ENCODE data around the gene ABTB2. TPM values are rescaled to one million over a fixed set of nuclear protein-coding genes. Genes with fewer than 3 reads are reported as not detected.
A peak's percentile ranks its signal among the peaks of the same experiment; 100 is the strongest.

ABTB2 gene
- total RNA-seq, 2 donors from 2014 or later, result 0.45 to 2.5 TPM

DNA sequence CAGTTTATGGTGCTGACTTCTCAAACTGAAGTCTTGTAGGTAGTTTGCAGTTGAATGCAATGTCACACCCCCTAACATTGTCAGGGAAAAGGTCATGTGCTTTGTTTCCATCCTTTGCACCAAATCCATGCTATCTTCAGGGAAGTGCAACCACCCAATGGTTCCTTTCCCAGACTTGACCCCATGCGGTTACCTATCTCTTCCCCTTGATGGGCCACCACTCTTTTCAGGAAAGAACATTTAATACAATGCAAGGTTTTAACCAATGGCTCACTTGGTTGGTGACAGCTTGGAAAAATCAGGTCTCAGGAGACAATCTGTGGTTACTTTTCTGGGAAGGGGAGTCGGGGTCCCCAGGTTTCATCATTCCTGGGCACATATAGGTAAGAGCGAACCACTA lies 2.1 kb downstream of the ABTB2 start:
- peak overlapping the region; percentile 53 for H3K4me3 Mint-ChIP-seq
- H3K36me3 Mint-ChIP-seq (ENCODE audit: low read depth), result no peaks in the 10 kb centered on the region
- peaks cover 33% of the 10 kb centered on the region for H3K27me3 Mint-ChIP-seq
- peaks cover 15% of the 10 kb centered on the region for H3K4me1 Mint-ChIP-seq
- no peaks in the 10 kb centered on the region for H3K9me3 Mint-ChIP-seq
- no peak for ATAC-seq (replicated peaks)
- no peak overlapping the region for H3K27ac Mint-ChIP-seq

- Mint-ChIP-seq H3K27me3 (peaks cover 33% of the 10 kb centered on the region), H3K36me3 (ENCODE audit: low read depth) (no peaks in the 10 kb centered on the region), H3K9me3 (no peaks in the 10 kb centered on the region), H3K4me1 (peaks cover 15% of the 10 kb centered on the region), H3K27ac (no peak overlapping the region), H3K4me3 (no peak overlapping the region)
- no peak for ATAC-seq (replicated peaks)
Measured at GRCh38 chr11:34354782-34355181, 3.0 kb downstream of the ABTB2 start.

DNA sequence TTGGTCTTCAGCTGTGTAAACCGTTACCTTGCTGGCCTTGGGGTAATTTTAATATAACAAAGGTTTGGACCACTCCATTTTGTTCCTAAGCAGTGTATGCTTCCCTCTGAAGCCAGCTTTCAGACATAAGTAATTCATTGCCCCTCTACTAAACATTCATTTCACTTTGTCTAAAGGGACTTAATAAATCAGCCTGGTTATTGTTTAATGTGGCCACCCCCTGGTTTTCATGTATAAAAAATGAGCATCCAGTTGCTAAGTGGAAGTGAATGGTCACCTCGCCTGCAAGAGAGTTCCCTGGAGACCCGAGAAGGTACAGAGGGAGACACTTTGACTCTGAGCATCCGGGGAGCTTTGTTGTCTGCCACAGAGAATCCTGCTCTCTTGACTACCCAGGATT lies 3.9 kb downstream of the ABTB2 start:
- H3K27ac Mint-ChIP-seq, result no peak overlapping the region
- peaks cover 9% of the 10 kb centered on the region for H3K4me1 Mint-ChIP-seq
- H3K4me3 Mint-ChIP-seq, result no peak overlapping the region
- no peak for ATAC-seq (replicated peaks)
- H3K27me3 Mint-ChIP-seq, result peaks cover 33% of the 10 kb centered on the region
- no peaks in the 10 kb centered on the region for H3K36me3 Mint-ChIP-seq (ENCODE audit: low read depth)
- no peaks in the 10 kb centered on the region for H3K9me3 Mint-ChIP-seq

DNA sequence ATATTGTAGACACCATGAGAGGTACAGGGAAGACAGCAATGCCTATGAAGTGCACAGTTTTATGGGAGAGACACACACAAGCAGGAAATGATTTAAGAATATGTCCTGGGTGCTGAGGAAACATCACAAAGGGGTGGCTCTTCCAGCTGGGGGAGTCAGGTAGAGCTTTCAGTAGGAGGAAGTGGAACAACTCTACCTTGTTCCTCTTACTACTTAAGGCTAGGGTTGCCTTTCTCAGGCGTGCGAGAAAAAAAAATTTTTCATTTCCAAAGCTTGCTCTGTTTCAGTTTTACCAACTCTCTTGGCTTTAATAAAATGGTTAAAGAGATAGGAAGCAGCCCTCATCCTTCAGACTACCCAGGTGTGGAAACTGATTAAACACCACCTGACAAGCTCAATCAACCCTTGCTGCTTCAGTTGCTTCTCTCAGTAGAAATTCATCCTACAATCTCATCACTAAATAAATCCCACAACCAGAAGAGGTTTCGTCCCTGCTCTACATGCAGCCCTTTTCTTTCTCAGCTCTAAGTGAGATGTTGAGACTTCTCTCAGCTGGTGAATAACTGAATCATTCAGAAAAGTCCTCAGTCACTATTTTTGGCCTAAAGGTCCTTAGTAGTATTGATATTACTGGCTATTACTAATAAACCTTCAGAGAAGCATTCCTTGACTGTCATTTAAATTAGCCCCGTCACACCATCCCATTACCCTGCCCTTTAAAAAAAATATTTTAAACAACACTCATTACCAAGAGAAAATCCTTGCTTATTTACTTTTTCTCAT lies 5.9 kb downstream of the ABTB2 start:
- Mint-ChIP-seq H3K27me3 (peaks cover 39% of the 10 kb centered on the region), H3K4me1 (peaks cover 9% of the 10 kb centered on the region), H3K4me3 (no peak overlapping the region), H3K9me3 (no peaks in the 10 kb centered on the region), H3K36me3 (ENCODE audit: low read depth) (no peaks in the 10 kb centered on the region), H3K27ac (no peak overlapping the region)
- ATAC-seq (replicated peaks), result no peak

DNA sequence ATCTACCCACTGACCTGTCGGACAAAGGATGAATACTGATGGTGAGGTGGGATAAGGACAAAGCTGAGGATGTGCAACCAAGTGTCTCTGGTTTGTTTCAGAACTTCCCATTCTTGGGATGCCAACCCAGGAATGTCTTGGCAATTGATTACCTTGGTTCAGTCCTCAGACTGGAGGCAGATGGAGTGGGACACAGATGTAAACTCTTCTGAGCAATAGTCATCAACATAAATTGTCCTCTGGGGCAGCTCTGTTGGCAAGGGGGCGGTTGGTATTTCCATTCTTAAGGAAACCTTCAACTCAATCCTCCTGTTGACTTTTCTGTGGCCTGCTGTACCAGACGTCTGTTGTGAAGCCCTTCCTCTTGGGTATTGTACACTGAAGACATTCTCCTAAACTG lies 6.8 kb downstream of the ABTB2 start:
- no peak overlapping the region for H3K27ac Mint-ChIP-seq
- ATAC-seq (replicated peaks), result no peak
- peaks cover 4% of the 10 kb centered on the region for H3K4me1 Mint-ChIP-seq
- H3K9me3 Mint-ChIP-seq, result no peaks in the 10 kb centered on the region
- H3K27me3 Mint-ChIP-seq, result peaks cover 35% of the 10 kb centered on the region
- no peaks in the 10 kb centered on the region for H3K36me3 Mint-ChIP-seq (ENCODE audit: low read depth)
- no peak overlapping the region for H3K4me3 Mint-ChIP-seq

DNA sequence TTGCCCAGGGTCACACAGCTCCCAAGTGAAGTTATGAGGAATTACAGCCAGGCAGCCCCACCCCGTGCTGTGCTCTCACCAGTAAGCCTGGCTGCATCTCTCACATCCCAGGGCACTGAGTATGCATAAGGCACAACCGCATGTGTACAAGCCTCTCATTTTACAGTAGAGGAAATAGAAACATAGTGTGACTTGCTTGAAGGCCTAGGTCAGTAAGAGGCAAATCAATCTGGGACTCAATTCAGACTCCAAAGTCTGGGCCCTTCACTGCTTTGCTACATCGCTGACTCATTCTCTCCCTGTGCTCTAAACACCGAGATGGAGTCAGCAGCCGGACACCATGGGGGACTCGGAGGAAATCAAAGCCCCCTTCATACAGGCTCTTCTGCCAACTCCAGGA lies 7.9 kb downstream of the ABTB2 start:
- H3K4me3 Mint-ChIP-seq, result no peak overlapping the region
- ATAC-seq (replicated peaks), result no peak
- no peaks in the 10 kb centered on the region for H3K36me3 Mint-ChIP-seq (ENCODE audit: low read depth)
- H3K4me1 Mint-ChIP-seq, result peaks cover 2% of the 10 kb centered on the region
- H3K9me3 Mint-ChIP-seq, result no peaks in the 10 kb centered on the region
- peaks cover 24% of the 10 kb centered on the region for H3K27me3 Mint-ChIP-seq
- H3K27ac Mint-ChIP-seq, result no peak overlapping the region

GRCh38 chr11:34348919-34349318 lies 8.9 kb downstream of the ABTB2 start:
- Mint-ChIP-seq H3K27ac (no peak overlapping the region), H3K27me3 (peaks cover 17% of the 10 kb centered on the region), H3K36me3 (ENCODE audit: low read depth) (no peaks in the 10 kb centered on the region), H3K9me3 (no peaks in the 10 kb centered on the region), H3K4me3 (no peak overlapping the region), H3K4me1 (no peaks in the 10 kb centered on the region)
- no peak for ATAC-seq (replicated peaks)

DNA sequence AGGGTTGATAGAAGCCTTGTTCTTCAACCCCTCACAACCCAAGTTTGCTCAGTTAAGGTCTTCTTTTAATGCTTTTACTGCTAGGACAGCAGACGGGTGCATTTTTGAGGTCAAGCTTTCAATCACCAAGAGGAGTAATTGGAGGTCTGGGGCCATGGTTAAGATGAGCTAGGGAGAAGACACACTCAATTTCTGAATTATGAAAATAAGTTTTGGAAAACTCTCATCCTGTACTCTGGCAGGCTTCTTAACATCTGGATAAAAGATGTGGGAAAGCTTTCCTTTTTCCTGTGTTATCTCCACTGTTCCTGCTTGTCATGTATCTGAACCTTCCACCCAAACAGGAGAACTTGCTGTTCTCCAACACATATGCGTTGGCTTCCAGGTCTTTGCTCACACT lies 9.7 kb downstream of the ABTB2 start:
- Mint-ChIP-seq H3K9me3 (no peaks in the 10 kb centered on the region), H3K36me3 (ENCODE audit: low read depth) (no peaks in the 10 kb centered on the region), H3K4me1 (no peaks in the 10 kb centered on the region), H3K27ac (no peak overlapping the region), H3K4me3 (no peak overlapping the region), H3K27me3 (peaks cover 13% of the 10 kb centered on the region)
- ATAC-seq (replicated peaks), result no peak

GRCh38 chr11:34346551-34346950 lies 11.3 kb downstream of the ABTB2 start:
- Mint-ChIP-seq H3K36me3 (ENCODE audit: low read depth) (no peaks in the 10 kb centered on the region), H3K4me3 (no peak overlapping the region), H3K27me3 (peaks cover 9% of the 10 kb centered on the region), H3K9me3 (no peaks in the 10 kb centered on the region), H3K27ac (no peak overlapping the region), H3K4me1 (no peaks in the 10 kb centered on the region)
- ATAC-seq (replicated peaks), result no peak

DNA sequence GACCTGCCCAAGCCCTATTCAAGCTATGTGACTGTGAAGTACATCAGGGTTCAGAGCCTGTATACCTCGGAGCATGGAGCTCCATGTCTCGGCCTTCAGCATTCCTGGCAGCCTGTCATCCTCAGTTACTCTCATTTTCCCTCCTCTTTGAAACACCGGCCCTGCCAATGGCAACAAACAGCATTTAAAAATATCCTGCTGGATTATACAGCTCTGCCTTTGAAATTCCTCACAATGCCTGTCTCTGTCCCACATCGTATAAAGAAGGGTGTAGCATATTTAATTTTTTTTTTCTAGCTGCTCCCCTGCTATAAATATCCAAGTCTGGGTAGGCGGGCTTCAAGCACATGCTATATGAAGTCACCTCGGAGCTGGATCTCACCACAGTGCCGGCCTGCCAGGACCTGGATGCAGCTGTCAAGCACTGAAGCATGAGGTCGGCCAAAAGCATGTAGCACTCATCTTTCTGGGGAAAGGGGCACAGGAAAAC lies 11.8 kb downstream of the ABTB2 start:
- Mint-ChIP-seq H3K36me3 (ENCODE audit: low read depth) (no peaks in the 10 kb centered on the region), H3K4me3 (no peak overlapping the region), H3K4me1 (no peaks in the 10 kb centered on the region), H3K27ac (no peak overlapping the region), H3K9me3 (no peaks in the 10 kb centered on the region), H3K27me3 (peaks cover 7% of the 10 kb centered on the region)
- ATAC-seq (replicated peaks), result no peak

DNA sequence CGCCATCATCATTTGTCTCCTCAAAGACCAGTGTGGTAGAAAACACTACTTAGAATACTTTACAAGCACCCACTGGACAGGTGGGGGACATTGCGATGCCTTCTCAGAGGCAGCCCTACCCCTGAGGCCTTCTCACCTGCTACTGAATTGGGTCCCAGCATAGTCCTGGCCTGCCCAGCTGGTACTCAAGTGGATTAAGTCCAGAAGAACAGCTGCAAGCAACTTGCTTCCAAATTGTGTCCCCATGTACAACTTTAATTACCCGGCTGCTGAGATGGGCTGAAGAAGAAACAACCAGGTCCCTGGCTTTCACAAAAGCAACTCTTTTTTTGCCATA lies 12.3 kb downstream of the ABTB2 start:
- Mint-ChIP-seq H3K9me3 (no peaks in the 10 kb centered on the region), H3K36me3 (ENCODE audit: low read depth) (no peaks in the 10 kb centered on the region), H3K4me3 (no peak overlapping the region), H3K27me3 (peaks cover 7% of the 10 kb centered on the region), H3K4me1 (no peaks in the 10 kb centered on the region), H3K27ac (no peak overlapping the region)
- ATAC-seq (replicated peaks), result no peak

GRCh38 chr11:34344768-34345539 lies 12.9 kb downstream of the ABTB2 start:
- Mint-ChIP-seq H3K27me3 (peaks cover 7% of the 10 kb centered on the region), H3K9me3 (no peaks in the 10 kb centered on the region), H3K4me1 (no peaks in the 10 kb centered on the region), H3K36me3 (ENCODE audit: low read depth) (no peaks in the 10 kb centered on the region), H3K4me3 (no peak overlapping the region), H3K27ac (no peak overlapping the region)
- ATAC-seq (replicated peaks), result no peak

- no peaks in the 10 kb centered on the region for H3K4me1 Mint-ChIP-seq
- H3K9me3 Mint-ChIP-seq, result no peaks in the 10 kb centered on the region
- no peak overlapping the region for H3K27ac Mint-ChIP-seq
- H3K4me3 Mint-ChIP-seq, result no peak overlapping the region
- ATAC-seq (replicated peaks), result no peak
- H3K27me3 Mint-ChIP-seq, result peaks cover 9% of the 10 kb centered on the region
- H3K36me3 Mint-ChIP-seq (ENCODE audit: low read depth), result no peaks in the 10 kb centered on the region
Measured at GRCh38 chr11:34344410-34344767, 13.4 kb downstream of the ABTB2 start.

GRCh38 chr11:34343686-34344085 lies 14.1 kb downstream of the ABTB2 start:
- no peak for ATAC-seq (replicated peaks)
- H3K36me3 Mint-ChIP-seq (ENCODE audit: low read depth), result no peaks in the 10 kb centered on the region
- H3K9me3 Mint-ChIP-seq, result no peaks in the 10 kb centered on the region
- no peak overlapping the region for H3K27ac Mint-ChIP-seq
- H3K4me1 Mint-ChIP-seq, result no peaks in the 10 kb centered on the region
- H3K27me3 Mint-ChIP-seq, result peaks cover 7% of the 10 kb centered on the region
- no peak overlapping the region for H3K4me3 Mint-ChIP-seq

DNA sequence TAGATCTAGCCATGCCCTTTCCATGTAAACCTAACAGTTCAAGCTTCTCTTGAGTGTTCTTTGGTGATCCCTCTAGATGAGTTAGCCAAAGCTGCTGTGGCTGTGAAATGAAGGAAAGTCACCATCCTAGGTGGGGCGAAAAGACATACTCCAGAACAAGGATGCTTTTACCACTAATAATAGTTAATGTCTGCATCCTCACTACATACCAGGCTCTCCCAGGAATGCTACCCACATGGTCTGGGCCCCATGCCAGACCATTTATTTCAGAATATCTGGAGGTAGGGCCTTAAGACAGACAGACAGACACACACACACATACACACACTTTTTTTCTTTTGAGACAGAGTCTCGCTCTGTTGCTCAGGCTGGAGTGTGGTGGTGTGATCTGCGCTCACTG lies 14.7 kb downstream of the ABTB2 start:
- Mint-ChIP-seq H3K27ac (no peak overlapping the region), H3K36me3 (ENCODE audit: low read depth) (no peaks in the 10 kb centered on the region), H3K27me3 (peaks cover 3% of the 10 kb centered on the region), H3K4me1 (no peaks in the 10 kb centered on the region), H3K9me3 (no peaks in the 10 kb centered on the region), H3K4me3 (no peak overlapping the region)
- no peak for ATAC-seq (replicated peaks)
